SIG-M5 treated with dmso at 0.1 percent for 504 hours (cell line): ENCODE measurements around the gene MYH14.
"Not testable (repeated sequence)": the region's sequence is repeated elsewhere in the genome, so short reads cannot be mapped to it uniquely, and the experiment has no call there.

Source experiments
- DNase-seq: peaks from one replicate; lab custom pipeline; 2025; ENCODE audit not compliant: unreplicated experiment; lab: John Stamatoyannopoulos, UW

MYH14 gene

DNA sequence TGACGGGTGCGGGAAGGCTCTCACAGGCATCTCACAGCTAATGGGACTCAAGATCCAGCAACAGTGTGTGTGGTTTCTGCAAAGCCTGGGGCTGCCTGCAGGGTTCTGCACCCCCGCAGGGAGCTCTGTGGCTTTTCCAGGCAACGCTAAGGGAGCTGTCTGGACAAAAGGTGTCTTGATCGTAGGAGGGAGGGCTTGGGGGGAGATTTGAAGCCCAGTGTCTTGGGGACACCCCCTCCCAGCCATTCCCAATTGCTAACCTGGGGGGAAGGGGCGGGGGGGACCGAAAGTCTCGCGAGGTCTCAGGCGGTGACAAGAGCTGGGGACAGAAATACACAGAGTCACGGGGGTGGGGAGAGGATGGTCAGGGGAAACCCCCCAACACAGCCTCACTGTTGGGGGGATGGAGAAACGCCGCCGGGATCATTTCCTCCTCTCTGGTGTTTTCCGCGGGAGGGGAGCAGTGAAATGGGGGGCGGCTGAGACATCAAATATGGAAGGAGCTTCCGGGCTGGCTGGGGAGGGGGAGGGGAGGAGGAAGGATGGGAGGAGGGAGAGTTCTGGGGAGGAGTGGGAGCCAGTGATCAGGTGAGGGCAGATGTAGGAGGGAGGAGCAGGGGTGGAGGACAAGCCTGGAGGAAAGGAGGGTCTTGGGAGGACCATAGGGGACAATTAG lies 112.5 kb downstream of the MYH14 start:
- peak; percentile 27 for DNase-seq

DNA sequence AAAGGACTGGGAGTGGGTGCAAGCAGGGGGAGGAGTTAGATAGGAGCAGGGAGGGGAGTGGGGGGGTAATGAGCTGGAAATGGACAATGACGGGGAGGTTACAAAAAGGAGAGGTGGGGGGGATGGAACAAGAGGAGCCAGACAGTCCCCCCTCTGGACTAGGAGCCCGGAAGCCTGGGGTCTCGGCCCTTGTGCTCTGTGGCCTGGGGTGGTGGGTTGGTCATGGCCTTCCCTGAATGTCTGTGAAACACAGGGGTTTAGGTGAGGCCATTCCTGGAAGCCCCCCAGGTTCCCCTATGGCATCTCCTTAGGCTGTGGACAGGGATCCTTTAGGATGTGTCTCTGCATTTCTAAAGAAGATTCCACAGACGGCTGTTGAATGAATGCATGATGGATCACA lies 113.7 kb downstream of the MYH14 start:
- no peak for DNase-seq

DNA sequence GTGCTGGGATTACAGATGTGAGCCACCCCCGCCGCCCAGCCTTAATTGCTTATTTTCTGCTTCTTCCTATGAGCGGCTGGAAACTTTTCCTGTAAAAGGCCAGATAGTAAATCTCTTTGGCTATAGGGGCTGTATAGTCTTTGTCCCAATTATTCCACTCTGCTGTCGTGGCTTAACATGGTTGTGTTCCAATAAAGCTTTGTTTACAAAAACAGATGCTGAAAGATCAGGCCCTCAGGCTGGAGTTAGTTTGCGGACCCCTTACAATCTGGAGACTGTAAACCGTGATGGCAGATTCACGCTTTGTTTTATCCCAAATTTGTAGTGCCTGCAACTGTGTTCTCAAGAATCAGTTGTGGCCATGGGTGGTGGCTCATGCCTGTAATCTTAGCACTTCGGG lies 115.0 kb downstream of the MYH14 start:
- DNase-seq = no peak

DNA sequence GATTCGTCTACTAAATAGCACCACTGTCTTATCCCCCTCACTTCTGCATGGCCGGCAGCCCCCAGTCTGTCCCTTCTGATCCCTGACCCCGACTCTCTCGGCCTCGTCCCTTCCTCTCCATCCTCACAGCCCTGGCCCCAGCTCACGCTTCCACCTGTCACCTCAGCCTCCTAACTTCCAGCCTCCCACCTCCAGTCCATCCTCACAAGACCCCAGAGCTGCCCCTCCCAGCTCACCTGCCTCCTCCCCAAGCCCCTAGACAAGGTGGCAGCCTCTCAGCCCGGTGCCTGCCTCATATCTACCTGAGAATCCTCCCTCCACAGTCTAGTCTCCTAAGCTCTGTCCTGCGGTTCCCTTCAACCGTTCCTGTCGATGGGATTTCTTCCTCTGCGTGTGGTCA lies 115.7 kb downstream of the MYH14 start:
- no peak for DNase-seq

DNA sequence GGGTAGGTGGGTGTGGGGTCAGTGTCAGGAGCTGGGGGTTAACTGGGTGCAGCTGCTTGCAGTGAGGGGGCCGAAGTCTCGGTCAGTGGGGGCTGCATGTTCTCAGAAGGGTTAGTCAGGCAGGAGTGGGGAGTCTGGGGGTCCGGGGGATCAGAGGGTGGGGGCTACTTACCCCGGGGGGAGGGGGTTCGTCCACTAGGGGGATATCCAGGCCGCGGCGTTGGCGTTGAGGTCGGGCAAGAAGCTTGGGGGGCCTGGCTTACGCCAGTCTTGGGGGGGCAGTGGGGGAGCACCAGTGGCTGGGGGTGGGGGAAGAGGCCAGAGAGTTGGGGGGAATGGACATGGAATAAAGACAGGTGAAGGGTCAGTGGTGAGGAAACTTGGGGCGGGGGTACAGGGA lies 116.6 kb downstream of the MYH14 start:
- no peak for DNase-seq

DNA sequence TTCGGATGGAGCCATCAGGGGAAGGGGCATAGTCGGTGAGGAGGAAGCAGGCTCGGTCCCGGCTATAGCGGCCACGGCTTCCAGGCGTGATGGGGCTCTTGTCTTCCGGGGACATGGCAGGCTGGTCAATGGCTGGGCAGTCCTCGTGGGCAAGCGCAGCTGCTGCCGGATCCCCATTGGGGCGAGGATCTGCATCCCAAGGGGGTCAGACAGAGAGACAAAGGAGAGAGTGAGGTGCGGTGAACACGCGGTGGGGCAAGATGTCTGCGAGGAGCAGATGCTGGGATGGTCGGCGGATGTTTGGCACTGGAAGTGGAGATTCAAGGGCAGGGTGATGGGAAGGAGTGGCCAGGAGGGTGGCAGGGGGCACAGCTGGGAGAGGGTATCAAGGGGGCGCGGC lies 117.2 kb downstream of the MYH14 start:
- DNase-seq = no peak

DNA sequence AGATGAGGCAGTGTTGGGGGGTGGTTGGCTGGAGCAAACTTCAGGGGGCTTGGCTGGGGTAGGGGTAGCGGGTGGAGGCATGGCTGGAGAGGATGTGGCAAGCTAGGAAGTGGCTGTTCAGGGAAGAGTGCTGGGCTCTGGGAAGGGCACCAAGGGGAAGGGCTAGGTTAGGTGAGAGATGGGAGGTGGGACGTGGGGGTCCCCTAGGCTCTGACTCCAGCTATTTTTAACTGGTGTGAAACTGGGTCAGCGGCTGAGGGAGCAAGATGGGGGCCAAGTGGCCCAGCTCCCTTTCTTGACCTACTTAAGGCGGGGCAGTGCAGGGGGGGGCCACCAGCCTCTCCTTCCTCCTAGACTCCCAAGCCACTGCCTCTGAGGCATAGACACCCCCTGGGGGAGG lies 118.4 kb downstream of the MYH14 start:
- no peak for DNase-seq

DNA sequence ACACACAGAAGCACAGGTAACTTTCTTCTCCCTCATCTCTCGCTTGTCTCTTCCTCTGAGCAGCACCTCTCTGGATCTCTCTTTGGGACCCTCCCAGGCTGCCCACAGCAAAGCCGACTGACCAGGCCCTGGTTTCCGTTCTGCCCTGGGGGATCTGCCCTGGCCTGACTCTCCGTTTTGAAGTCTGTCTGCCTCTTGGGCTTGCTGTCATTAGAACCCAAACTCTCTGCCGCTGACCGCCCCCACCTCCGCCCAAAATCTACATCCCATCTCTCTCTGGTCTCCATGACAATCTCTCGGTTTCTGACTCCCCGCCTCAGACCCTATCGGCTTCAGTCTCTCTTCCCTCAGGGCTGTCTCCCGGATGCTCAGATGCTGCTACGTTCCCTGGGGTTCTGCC lies 118.8 kb downstream of the MYH14 start:
- no peak for DNase-seq

- no peak for DNase-seq
Observed at GRCh38 chr19:50322931-50323781, 119.7 kb downstream of the MYH14 start.

- DNase-seq = no peak
Observed at GRCh38 chr19:50323782-50324133, 120.3 kb downstream of the MYH14 start.

- DNase-seq = no peak
Observed at GRCh38 chr19:50324331-50324730, 120.9 kb downstream of the MYH14 start.

DNA sequence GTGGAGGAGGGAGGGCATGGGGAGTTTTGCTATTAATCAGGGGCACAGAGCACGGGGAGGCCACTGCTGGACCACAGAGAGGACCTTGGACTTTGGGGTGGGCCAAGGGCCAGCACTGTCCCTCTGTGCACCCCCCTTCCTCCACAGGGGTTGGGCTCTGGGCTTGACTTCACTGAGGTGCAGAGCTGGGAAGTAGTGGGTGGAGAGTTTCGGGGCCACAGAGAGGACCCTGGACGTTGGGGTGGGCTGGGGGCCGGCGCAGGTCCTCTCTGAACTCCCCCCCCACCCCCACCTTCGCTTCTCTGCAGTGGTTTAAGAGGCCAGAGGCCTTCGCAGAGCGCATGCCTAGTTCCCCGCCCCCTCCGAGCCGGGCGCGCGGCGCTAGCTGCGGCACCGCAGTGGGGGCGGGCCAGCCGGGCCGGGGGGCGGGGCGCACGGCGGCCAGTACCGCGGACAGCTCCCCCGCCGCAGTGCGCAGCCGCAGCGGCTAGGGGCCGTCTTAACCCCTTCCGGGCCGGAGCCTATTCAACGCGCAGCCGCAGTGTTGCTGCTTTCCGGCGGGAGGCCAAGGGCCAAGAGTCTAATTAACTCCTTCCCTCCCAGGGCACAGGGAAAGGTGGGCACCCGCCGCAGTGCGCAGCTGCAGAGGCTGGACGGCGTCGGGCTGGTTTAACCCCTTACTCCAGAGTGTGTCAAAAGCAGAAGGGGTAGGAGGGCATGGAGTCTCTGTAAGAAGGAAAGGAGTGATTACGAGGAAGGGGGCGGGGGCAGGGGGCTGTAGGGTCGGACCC lies 122.1 kb downstream of the MYH14 start:
- peak; percentile 70 for DNase-seq

GRCh38 chr19:50326101-50326664 lies 122.8 kb downstream of the MYH14 start:
- no peak for DNase-seq

DNA sequence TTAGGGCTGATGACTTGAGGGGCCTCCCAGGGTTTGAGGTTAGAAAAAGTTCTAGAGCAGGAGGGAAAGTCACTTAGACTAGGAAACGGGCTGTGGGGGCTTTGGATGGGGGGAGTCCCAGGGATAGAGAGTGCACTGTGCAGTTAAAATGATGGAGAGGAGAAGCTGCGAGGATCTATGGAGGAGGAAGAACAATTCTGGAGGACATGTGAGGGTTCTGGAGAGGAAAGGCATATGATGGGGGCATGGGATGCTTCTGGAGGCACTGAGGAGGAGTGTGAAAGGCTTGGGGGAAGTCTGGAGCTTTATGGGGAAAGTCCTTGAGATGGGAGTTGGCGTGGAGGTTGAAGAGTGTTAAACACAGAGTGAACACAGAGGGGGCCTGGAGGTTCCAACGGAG lies 123.6 kb downstream of the MYH14 start:
- DNase-seq = no peak

DNA sequence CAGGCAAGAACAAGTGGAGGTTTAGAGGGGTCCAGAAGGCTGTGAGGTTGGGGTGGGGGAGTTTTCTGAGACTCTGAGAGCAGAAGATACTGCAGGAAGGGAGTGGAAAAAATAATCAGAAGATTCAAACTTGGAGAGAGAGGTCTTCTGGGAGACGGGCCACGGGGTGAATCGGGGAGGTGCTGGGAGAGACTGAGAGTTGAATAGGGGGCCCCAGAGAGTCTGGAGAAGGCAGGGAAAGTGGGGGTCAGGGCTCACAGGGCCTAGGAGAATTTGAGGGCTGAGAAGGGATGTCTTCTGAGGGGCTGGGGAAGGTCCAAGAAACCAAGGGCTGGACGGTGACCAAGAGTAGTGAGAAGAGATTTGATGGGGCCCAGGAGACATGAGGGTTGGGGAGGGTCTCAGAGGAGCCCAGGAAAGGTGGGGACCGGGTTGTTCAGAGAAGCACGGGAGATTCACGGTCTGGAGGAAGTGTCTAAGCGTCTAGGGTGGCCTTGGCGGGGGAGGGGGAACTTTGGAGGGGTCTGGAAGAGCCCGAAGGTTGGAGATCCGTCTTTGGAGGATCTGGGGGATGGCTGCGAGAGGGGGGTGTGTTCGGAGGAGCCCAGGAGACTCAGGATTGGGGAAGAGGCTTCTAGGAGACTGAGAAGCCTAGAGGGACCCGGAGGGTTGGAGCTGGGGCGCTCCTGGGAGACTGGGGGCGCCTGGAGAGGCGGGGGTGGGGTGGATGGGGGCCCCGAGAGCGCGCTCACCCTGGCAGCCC lies 124.2 kb downstream of the MYH14 start:
- DNase-seq = no peak

- DNase-seq = no peak
Observed at GRCh38 chr19:50328224-50328872, 124.9 kb downstream of the MYH14 start.

DNA sequence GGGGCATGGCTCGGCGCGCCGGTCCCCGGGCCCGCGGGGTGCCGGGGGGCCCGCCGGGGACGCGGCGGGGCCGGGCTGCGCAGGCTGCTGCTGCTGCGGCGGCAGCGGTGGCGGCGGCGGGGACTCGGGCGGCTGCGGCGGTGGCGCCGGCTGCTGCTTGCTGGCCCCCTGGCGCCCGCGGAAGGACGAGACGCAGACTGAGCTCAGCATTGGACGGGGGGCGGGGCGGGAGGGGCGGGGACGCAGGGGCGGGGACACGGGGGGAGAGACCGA lies 125.4 kb downstream of the MYH14 start:
- DNase-seq = no peak

- DNase-seq = peak; percentile 99
Observed at GRCh38 chr19:50329146-50329925, 125.9 kb downstream of the MYH14 start, which contains the start of gene KCNC3. Gene KCNC3, minus strand, starts transcription at chr19:50329377. Its CDS starts 295 bp downstream, at chr19:50329082.

- DNase-seq = not testable (repeated sequence)
Observed at GRCh38 chr19:50329926-50330294, 126.5 kb downstream of the MYH14 start.
